ENCODE measurements around the gene ARHGAP8. TPM values are rescaled to one million over a fixed set of nuclear protein-coding genes. Genes with fewer than 3 reads are reported as not detected.

Gene ARHGAP8
- total and polyA plus RNA-seq, 3 donors from 2014 or later, result 9.5 to 15.0 (median 9.7) TPM

GRCh38 chr22:44865193-44866057, 113.0 kb downstream of the ARHGAP8 start:
- H3K4me1 ChIP-seq, result no peaks in the 10 kb centered on the region
- H3K4me3 ChIP-seq, result no peak overlapping the region
- no peak overlapping the region for H3K27ac ChIP-seq
- intact Hi-C loops (cut with DNase I; ENCODE audit: low total_unique reads), result no loop called here
- no peak for DNase-seq
- no peaks in the 10 kb centered on the region for H3K9me3 ChIP-seq
- no peaks in the 10 kb centered on the region for H3K36me3 ChIP-seq (ENCODE audit: low read depth, missing control alignments)
- no peaks in the 10 kb centered on the region for H3K27me3 ChIP-seq
- TF ChIP-seq POLR2A (IDR thresholded peaks at IDR 0.05), result no peak
- TF ChIP-seq, protein P1, sequence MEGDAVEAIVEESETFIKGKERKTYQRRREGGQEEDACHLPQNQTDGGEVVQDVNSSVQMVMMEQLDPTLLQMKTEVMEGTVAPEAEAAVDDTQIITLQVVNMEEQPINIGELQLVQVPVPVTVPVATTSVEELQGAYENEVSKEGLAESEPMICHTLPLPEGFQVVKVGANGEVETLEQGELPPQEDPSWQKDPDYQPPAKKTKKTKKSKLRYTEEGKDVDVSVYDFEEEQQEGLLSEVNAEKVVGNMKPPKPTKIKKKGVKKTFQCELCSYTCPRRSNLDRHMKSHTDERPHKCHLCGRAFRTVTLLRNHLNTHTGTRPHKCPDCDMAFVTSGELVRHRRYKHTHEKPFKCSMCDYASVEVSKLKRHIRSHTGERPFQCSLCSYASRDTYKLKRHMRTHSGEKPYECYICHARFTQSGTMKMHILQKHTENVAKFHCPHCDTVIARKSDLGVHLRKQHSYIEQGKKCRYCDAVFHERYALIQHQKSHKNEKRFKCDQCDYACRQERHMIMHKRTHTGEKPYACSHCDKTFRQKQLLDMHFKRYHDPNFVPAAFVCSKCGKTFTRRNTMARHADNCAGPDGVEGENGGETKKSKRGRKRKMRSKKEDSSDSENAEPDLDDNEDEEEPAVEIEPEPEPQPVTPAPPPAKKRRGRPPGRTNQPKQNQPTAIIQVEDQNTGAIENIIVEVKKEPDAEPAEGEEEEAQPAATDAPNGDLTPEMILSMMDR (IDR thresholded peaks at IDR 0.05), result no peak
- 81 to 82% methylated on average over 27 to 30 of the region's 31 CpGs for WGBS, 2 donors

GRCh38 chr22:44869196-44869595, 116.8 kb downstream of the ARHGAP8 start:
- TF ChIP-seq POLR2A (IDR thresholded peaks at IDR 0.05), result no peak
- TF ChIP-seq, protein P1 (IDR thresholded peaks at IDR 0.05), result no peak
- intact Hi-C loops (cut with DNase I; ENCODE audit: low total_unique reads), result no loop called here
- Histone ChIP-seq H3K4me3 (no peak overlapping the region), H3K36me3 (ENCODE audit: low read depth, missing control alignments) (no peaks in the 10 kb centered on the region), H3K27ac (no peak overlapping the region), H3K27me3 (no peaks in the 10 kb centered on the region), H3K4me1 (no peaks in the 10 kb centered on the region), H3K9me3 (no peaks in the 10 kb centered on the region)
- WGBS, 2 donors, result 23 to 54% methylated on average over 4 to 7 of the region's 7 CpGs
- DNase-seq, result peak; percentile 79

DNA sequence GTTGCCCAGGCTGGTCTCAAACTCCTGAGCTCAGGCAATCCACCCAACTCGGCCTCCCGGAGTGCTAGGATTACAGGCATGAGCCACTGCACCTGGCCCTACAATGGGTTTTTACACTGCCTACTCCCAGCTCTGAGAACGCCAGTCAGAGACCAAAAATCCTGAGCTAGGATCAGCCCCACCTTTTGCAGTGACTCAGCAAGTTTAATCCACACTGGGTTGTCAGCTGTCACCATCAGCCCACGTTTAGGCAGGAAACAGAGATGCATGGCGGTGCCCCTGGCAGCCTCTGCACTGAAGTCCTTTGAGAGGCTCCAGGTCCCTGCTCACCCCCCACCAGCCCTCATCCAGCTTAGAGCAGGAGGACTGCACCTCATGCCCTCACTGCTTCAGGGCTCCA, 117.6 kb downstream of the ARHGAP8 start:
- intact Hi-C loops (cut with DNase I; ENCODE audit: low total_unique reads), result no loop called here
- DNase-seq, result no peak
- H3K27me3 ChIP-seq, result no peaks in the 10 kb centered on the region

DNA sequence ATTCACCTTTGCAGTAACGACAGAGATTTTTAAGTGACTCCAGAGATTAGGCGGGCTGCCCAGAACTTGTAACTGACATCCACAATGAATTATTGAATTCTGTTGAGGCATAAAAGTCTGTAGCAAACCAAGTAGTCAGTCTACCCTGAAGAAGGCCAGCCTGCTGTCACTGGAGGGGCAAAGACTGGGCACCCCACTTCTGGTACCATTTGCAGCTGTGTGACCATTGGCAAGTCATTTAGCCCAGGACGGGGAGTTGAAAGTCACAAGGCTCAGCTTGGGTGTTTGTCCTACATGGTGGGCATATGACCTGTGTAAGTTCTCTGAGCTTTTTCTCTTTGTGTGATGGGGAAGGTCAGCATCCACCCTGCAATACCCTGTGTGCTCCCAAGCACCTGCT, 119.4 kb downstream of the ARHGAP8 start:
- no peak overlapping the region for H3K27ac ChIP-seq
- intact Hi-C loops (cut with DNase I; ENCODE audit: low total_unique reads), result no loop called here
- TF ChIP-seq, protein P1 (IDR thresholded peaks at IDR 0.05), result no peak
- TF ChIP-seq POLR2A (IDR thresholded peaks at IDR 0.05), result no peak
- H3K4me1 ChIP-seq, result no peaks in the 10 kb centered on the region
- no peak for DNase-seq
- H3K9me3 ChIP-seq, result no peaks in the 10 kb centered on the region
- H3K4me3 ChIP-seq, result no peak overlapping the region
- no peaks in the 10 kb centered on the region for H3K36me3 ChIP-seq (ENCODE audit: low read depth, missing control alignments)
- no peaks in the 10 kb centered on the region for H3K27me3 ChIP-seq
- 93 to 97% methylated on average over 3 of the region's 3 CpGs for WGBS, 2 donors

More for the DNA sequence above, 117.6 kb downstream of the ARHGAP8 start:
- 77 to 83% methylated on average over 2 to 5 of the region's 5 CpGs for WGBS, 2 donors
- H3K4me1 ChIP-seq, result no peaks in the 10 kb centered on the region
- no peak for TF ChIP-seq POLR2A (IDR thresholded peaks at IDR 0.05)
- TF ChIP-seq, protein P1 (IDR thresholded peaks at IDR 0.05), result no peak
- H3K27ac ChIP-seq, result no peak overlapping the region
- H3K9me3 ChIP-seq, result no peaks in the 10 kb centered on the region
- H3K36me3 ChIP-seq (ENCODE audit: low read depth, missing control alignments), result no peaks in the 10 kb centered on the region
- no peak overlapping the region for H3K4me3 ChIP-seq

DNA sequence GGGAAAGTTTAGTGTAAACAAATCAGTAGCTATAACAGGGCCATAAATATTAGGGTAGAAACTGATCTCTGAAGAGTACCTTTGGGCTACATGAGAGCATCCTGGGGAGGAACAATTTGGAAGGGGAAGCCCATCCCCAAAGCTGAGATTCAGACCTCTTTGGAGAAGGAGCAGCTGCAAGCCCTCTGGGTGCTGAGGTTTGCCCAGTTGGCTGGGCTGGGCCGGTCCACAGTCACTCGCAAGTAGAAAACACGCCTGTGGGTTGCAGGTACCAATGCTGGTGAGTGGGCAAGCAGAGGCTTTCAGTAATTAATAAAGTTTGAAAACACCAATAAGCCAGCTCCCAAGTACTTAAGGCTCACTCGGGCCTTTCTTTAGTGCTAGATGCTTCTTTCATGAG, 124.5 kb downstream of the ARHGAP8 start:
- no peak for DNase-seq
- no peaks in the 10 kb centered on the region for H3K9me3 ChIP-seq
- no peaks in the 10 kb centered on the region for H3K27me3 ChIP-seq
- no peak overlapping the region for H3K4me3 ChIP-seq
- H3K27ac ChIP-seq, result no peak overlapping the region
- TF ChIP-seq, protein P1 (IDR thresholded peaks at IDR 0.05), result no peak
- TF ChIP-seq POLR2A (IDR thresholded peaks at IDR 0.05), result no peak
- intact Hi-C loops (cut with DNase I; ENCODE audit: low total_unique reads), result no loop called here
- no peaks in the 10 kb centered on the region for H3K36me3 ChIP-seq (ENCODE audit: low read depth, missing control alignments)
- WGBS, 2 donors, result 90 to 95% methylated on average over 4 of the region's 4 CpGs
- H3K4me1 ChIP-seq, result no peaks in the 10 kb centered on the region
